DOHH2 (cell line): Measurements from ENCODE around the gene FMNL2.

Experiments
- EZH2phosphoT487 ChIP-seq: fragments of 200-600 bp; sonication (generic); IDR thresholded peaks from 2 replicates; pipeline ENCODE4 v1.6.1; 2017; ENCODE audit warnings: borderline replicate concordance, mild to moderate bottlenecking, antibody characterized with exemption, low read length, moderate library complexity, mixed read lengths
- TF ChIP-seq, protein P1 (sequence below): fragments of 200-600 bp; sonication (generic); IDR thresholded peaks from one replicate; pipeline ENCODE4 v1.5.1; 2014; ENCODE audit warnings: antibody characterized with exemption, mild to moderate bottlenecking, low read depth, low read length; ENCODE audit not compliant: poor library complexity, severe bottlenecking

DNA sequence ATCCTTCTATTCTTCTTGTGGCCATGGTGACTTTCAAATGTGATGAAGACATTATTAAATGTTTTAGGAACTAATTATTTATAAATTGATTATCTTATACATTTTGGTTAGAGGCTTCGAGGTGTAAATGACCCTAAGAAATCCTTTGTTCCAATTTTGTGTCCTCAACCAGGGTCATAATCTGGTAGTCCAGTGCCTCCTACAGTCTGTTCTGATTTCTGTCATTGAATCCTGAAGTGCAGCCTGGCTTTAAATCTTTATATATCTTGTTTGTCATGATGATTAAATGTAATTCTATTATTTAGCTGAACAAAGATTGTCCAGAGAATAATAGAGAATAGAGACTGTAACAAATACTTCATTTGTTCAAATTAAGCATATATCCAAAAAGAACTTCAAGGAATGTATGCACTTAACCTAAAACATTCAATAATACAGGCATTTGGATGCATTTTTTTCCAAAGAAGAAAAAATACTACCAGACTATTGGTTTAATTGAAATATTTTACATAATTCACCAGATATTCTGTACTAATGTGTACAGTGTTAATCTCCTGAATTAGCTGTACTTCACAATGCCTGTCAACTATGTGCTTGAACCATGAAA, 292.5 kb downstream of the FMNL2 start:
- TF ChIP-seq, protein P1, sequence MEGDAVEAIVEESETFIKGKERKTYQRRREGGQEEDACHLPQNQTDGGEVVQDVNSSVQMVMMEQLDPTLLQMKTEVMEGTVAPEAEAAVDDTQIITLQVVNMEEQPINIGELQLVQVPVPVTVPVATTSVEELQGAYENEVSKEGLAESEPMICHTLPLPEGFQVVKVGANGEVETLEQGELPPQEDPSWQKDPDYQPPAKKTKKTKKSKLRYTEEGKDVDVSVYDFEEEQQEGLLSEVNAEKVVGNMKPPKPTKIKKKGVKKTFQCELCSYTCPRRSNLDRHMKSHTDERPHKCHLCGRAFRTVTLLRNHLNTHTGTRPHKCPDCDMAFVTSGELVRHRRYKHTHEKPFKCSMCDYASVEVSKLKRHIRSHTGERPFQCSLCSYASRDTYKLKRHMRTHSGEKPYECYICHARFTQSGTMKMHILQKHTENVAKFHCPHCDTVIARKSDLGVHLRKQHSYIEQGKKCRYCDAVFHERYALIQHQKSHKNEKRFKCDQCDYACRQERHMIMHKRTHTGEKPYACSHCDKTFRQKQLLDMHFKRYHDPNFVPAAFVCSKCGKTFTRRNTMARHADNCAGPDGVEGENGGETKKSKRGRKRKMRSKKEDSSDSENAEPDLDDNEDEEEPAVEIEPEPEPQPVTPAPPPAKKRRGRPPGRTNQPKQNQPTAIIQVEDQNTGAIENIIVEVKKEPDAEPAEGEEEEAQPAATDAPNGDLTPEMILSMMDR: no peak
- no peak for TF ChIP-seq EZH2phosphoT487
